OCI-LY1 (cell line): ENCODE measurements around the gene ASTL.

Experiments
- CTCF ChIP-seq: fragments of 200-600 bp; sonication (generic), shearing (Covaris generic); IDR thresholded peaks from 2 replicates; pipeline ENCODE4 v1.5.1; 2017; ENCODE audit warnings: mild to moderate bottlenecking, antibody characterized with exemption, low read length, moderate library complexity, mixed read lengths
- EZH2 ChIP-seq: fragments of 200-600 bp; sonication (generic), shearing (Covaris generic); IDR thresholded peaks from 2 replicates; pipeline ENCODE4 v1.8.0; 2017; ENCODE audit warnings: borderline replicate concordance, mixed run types, mild to moderate bottlenecking, antibody characterized with exemption, low read length, moderate library complexity, mixed read lengths

- no peak for TF ChIP-seq EZH2
- no peak for TF ChIP-seq CTCF
These were observed 2.7 kb downstream of the ASTL start for GRCh38 chr2:96135621-96136020.
